Right lobe of liver (tissue), 6 donors: ENCODE measurements around the gene SLC25A52. TPM values are rescaled to one million over a fixed set of nuclear protein-coding genes. Genes with fewer than 3 reads are reported as not detected.
A peak's percentile ranks its signal among the peaks of the same experiment; 100 is the strongest.
"Not testable (repeated sequence)": the region's sequence is repeated elsewhere in the genome, so short reads cannot be mapped to it uniquely, and the experiment has no call there.

ENCODE experiments used
- ATAC-seq, 4 donors: fragments of 200-7000 bp; cut with Tn5 transposase; one replicate each; pipeline ENCODE4 v1.9.1; 2020; ENCODE audit warnings: mild to moderate bottlenecking in 4 of 4, moderate library complexity in 4 of 4
- DNase-seq, 3 donors: peaks; one replicate each; pipeline ENCODE4 v3.0.0-alpha.2; 2020
- H3K27ac ChIP-seq, 3 donors: fragments of 200-600 bp; one replicate each; pipeline ENCODE4 v1.8.0; 2022
- H3K27me3 ChIP-seq, 2 donors: fragments of 200-600 bp; one replicate each; pipeline ENCODE4 v1.8.0; 2022
- H3K36me3 ChIP-seq, 4 donors: fragments of 200-600 bp; sonication (generic) in 1 of 4; one replicate each; pipeline versions ENCODE4 v1.5.1 to v1.8.0; 2017 to 2022; ENCODE audit warnings: control low read depth in 1 of 4
- H3K4me1 ChIP-seq, 4 donors: fragments of 200-600 bp; sonication (generic) in 1 of 4; one replicate each; pipeline versions ENCODE4 v1.5.1 to v1.8.0; 2017 to 2022; ENCODE audit warnings: control low read depth in 1 of 4
- H3K4me3 ChIP-seq, 3 donors: fragments of 200-600 bp; one replicate each; pipeline ENCODE4 v1.8.0; 2022
- H3K9me3 ChIP-seq, 4 donors: fragments of 200-600 bp; sonication (generic) in 1 of 4; one replicate each; pipeline versions ENCODE4 v1.5.1 to v1.8.0; 2017 to 2022; ENCODE audit warnings: control low read depth in 1 of 4
- POLR2A ChIP-seq: fragments of 450-650 bp; IDR thresholded peaks from one replicate; pipeline ENCODE4 v1.6.1; 2017; ENCODE audit warnings: antibody characterized with exemption, mild to moderate bottlenecking
- WGBS: methylation state at CpG from one replicate; pipeline ENCODE4 v1.1.6; 2018; ENCODE audit warnings: low coverage, low lambda C conversion rate; ENCODE audit not compliant: insufficient coverage; ENCODE audit errors: missing lambda C conversion rate; 5-methylcytosine and 5-hydroxymethylcytosine counted together
- intact Hi-C, 2 donors: fragments of 100-400 bp; cut with DNase I; formaldehyde crosslinking; loops; one replicate each; pipeline versions ENCODE4 v1.11.2 to v1.14.1; 2022
- total RNA-seq, 6 experiments: library from RNA; depleted of rRNA in 2 of 6; stranded (reverse); fragments of >200 nt in 2 of 6; fragmentation: NEBNext Ultra II Directional in 3 of 6; extraction: Animal tissue kit (Norgen Biotek cat#: 25700) in 3 of 6; gene quantifications; one replicate each; pipeline versions ENCODE4 v1.1.0 to v1.2.4, GENCODE V29; 2016 to 2023
- TF ChIP-seq, protein P1 (sequence below), 4 donors: fragments of 200-600 bp in 3 of 4; fragments of 450-650 bp in 1 of 4; IDR thresholded peaks; one replicate each; pipeline versions ENCODE4 v1.5.1 to v1.8.0; 2016 to 2022; ENCODE audit warnings: antibody characterized with exemption in 4 of 4, mild to moderate bottlenecking in 2 of 4
- donor health status: DM: no; HTN: yes; CAD: no.
- donor health status: DM: no; HTN: no; CAD: no.
- donor health status: DM: no; HTN: no; CAD: no.
- donor health status: DM: no; HTN: yes; CAD: no.
- donor health status: DM: no; HTN: yes; CAD: no.

Gene SLC25A52
- total RNA-seq, 6 experiments from 2014 or later, result not detected

DNA sequence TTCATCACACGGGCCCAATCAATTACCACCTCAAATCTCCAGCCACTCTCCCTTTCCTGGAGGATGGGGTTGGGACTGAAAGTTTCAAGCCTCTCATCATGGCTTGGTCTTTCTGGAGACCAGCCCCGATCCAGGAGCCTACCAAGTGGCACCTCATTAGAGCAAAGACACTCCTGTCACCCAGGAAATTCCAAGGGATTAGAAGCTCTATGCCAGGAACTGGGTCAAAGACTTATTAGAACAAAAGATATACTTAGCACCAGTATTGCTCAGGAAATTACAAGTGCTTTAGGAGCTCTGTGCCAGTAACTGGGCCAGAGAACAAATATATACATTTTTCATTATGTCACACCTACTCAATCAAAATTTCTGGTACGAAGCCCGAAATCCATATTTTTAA, 14.3 kb downstream of the SLC25A52 start:
- H3K36me3 ChIP-seq, result no peaks in the 10 kb centered on the region
- H3K4me1 ChIP-seq, result no peaks in the 10 kb centered on the region
- no peak for ATAC-seq
- H3K27ac ChIP-seq, result no peak overlapping the region
- DNase-seq, result no peak
- H3K27me3 ChIP-seq, result no peaks in the 10 kb centered on the region
- H3K9me3 ChIP-seq, result no peaks in the 10 kb centered on the region
- 94% methylated on average over 3 of the region's 4 CpGs for WGBS
- TF ChIP-seq, protein P1, sequence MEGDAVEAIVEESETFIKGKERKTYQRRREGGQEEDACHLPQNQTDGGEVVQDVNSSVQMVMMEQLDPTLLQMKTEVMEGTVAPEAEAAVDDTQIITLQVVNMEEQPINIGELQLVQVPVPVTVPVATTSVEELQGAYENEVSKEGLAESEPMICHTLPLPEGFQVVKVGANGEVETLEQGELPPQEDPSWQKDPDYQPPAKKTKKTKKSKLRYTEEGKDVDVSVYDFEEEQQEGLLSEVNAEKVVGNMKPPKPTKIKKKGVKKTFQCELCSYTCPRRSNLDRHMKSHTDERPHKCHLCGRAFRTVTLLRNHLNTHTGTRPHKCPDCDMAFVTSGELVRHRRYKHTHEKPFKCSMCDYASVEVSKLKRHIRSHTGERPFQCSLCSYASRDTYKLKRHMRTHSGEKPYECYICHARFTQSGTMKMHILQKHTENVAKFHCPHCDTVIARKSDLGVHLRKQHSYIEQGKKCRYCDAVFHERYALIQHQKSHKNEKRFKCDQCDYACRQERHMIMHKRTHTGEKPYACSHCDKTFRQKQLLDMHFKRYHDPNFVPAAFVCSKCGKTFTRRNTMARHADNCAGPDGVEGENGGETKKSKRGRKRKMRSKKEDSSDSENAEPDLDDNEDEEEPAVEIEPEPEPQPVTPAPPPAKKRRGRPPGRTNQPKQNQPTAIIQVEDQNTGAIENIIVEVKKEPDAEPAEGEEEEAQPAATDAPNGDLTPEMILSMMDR (IDR thresholded peaks at IDR 0.05), result no peak
- no peak for TF ChIP-seq POLR2A
- intact Hi-C loops, result loop anchor here (10.0 kb wide), 2 partner anchors 58 to 228 kb away; no protein-coding TSS in a partner anchor
- no peak overlapping the region for H3K4me3 ChIP-seq

DNA sequence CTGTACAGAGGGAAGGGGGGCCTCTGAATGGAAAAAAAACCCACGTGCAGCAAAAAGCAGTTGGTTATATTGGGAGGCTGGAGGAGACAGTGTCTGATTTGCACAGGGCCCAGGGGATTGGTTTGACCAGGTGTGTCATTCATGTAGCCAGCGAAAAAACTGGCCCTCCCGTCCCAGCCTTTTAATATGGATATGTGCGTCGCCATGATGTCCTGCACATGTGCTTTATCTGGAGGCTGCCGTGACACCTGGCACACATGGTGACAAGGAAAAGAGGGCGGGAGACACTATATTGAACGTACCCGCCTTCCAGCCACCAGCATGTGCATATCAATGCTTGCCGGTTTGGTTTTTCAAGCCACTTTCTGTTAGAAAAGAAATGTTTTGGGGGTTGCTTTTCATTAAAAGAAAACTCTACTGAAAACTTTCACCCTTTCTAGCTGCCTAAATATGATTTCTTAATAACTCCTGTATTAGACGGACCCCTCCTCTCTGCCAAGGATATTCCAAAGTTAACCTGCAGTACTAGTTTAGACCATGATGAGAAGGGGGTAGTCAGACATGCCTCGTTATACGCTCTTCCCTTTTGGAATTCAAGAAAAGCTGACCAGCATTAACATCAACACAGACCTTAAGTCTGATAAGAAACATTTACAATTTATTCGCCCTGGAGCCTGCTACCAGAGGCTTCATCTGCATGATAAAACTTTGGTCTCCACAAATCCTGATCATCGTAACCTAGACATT, 16.2 kb downstream of the SLC25A52 start:
- no peaks in the 10 kb centered on the region for H3K9me3 ChIP-seq
- no peak overlapping the region for H3K27ac ChIP-seq
- H3K4me3 ChIP-seq, result no peak overlapping the region
- H3K4me1 ChIP-seq, result peaks cover 0 to 5% (median 0%) of the 10 kb centered on the region in 4 donors
- DNase-seq, result no peak
- intact Hi-C loops, result loop anchor here (5.0 to 10.0 kb wide), 3 partner anchors 60 to 230 kb away; no protein-coding TSS in a partner anchor
- no peak for TF ChIP-seq POLR2A
- TF ChIP-seq, protein P1 (IDR thresholded peaks at IDR 0.05), result no peak
- WGBS, result 88% methylated on average over 9 of the region's 15 CpGs
- ATAC-seq, result no peak
- H3K27me3 ChIP-seq, result no peaks in the 10 kb centered on the region
- H3K36me3 ChIP-seq, result no peaks in the 10 kb centered on the region

DNA sequence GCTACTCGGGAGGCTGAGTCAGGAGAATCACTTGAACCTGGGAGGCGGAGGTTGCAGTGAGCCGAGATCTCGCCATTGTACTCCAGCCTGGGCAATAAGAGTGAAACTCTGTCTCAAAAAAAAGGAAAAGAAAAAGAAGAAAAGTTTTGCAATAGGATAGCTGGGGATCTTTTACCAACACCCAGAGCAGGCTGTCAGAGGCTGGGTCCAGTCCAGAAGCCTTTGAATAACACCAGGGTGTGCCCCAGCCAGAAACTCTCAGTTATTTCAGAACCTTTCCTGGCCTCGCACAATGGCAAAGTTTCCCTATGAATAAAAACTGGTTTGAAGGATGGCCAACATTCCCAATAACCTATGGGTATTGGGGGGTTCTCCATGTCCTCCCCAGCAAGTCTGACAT, 17.1 kb downstream of the SLC25A52 start:
- DNase-seq, H3K27ac ChIP-seq, H3K4me3 ChIP-seq, ATAC-seq, H3K9me3 ChIP-seq, H3K36me3 ChIP-seq, H3K4me1 ChIP-seq, H3K27me3 ChIP-seq: not testable (repeated sequence)
- intact Hi-C loops, result loop anchor here (5.0 to 10.0 kb wide), 3 partner anchors 61 to 231 kb away; no protein-coding TSS in a partner anchor
- WGBS, result 100% methylated on average over 2 of the region's 5 CpGs

DNA sequence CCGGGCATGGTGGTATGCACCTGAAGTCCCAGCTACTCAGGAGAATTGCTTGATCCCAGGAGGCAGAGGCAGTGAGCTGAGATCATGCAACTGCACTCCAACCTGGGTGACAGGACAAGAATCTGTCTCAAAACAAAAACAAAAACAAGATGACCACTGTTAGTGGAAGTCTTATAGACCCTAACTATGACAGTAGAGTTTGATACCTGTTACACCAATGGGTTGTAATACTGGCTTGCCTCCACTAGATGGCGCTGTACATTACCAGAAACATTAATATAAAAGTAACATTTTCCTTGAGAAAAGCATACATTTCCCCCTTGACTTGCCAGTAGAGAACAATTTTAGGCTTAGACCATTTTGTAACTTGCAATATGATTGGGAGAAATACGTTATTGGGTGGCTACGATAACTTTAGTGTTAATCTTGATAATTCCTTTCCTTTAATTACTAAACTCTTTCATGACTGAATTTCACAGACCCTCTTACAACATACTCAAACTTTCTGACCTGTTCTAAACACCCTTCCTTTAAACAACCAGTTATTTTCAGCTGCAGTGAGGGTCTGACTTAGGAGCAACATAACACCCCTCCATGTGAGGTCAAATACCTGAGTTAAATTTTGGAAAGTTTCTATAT, 19.5 kb downstream of the SLC25A52 start:
- peak; percentile 31 to 60 (median 51) for ATAC-seq
- WGBS, result 39% methylated on average over 4 of the region's 4 CpGs

More for the DNA sequence above, 19.5 kb downstream of the SLC25A52 start:
- no peaks in the 10 kb centered on the region for H3K27me3 ChIP-seq
- TF ChIP-seq, protein P1 (IDR thresholded peaks at IDR 0.05), result peak; percentile 92 to 96 (median 94)
- no peak for TF ChIP-seq POLR2A
- peak in 1 of 3 donors; percentile 54 for DNase-seq
- H3K27ac ChIP-seq, result no peak overlapping the region
- no peaks in the 10 kb centered on the region for H3K36me3 ChIP-seq
- no peak overlapping the region for H3K4me3 ChIP-seq
- H3K4me1 ChIP-seq, result peaks cover 0 to 28% (median 4%) of the 10 kb centered on the region in 4 donors
- no peaks in the 10 kb centered on the region for H3K9me3 ChIP-seq
- intact Hi-C loops, result loop anchor here (5.0 to 10.0 kb wide), 3 partner anchors 64 to 234 kb away; no protein-coding TSS in a partner anchor
